HepG2 (cell line): ENCODE data around the gene CDK10. TPM values are rescaled to one million over a fixed set of nuclear protein-coding genes. Genes with fewer than 3 reads are reported as not detected.

ENCODE experiments used
- ARNTL ChIP-seq: sonication (generic); formaldehyde crosslinking; IDR thresholded peaks from 2 replicates; pipeline ENCODE4 v1.4.0; 2020; ENCODE audit warnings: mild to moderate bottlenecking, missing genetic modification reagents
- BHLHE40 ChIP-seq: IDR thresholded peaks from 2 replicates; pipeline ENCODE4 v1.6.1; 2011; ENCODE audit warnings: low read length, improper control_type of control experiment
- HNRNPK ChIP-seq: fragments of 200-400 bp; formaldehyde crosslinking; IDR thresholded peaks from 2 replicates; pipeline ENCODE4 v1.6.1; 2018; ENCODE audit warnings: low read length, low read depth, moderate library complexity, mild to moderate bottlenecking; ENCODE audit not compliant: poor library complexity, severe bottlenecking
- HOXA9 ChIP-seq: sonication (generic); formaldehyde crosslinking; IDR thresholded peaks from 2 replicates; pipeline ENCODE4 v1.8.1; 2022; ENCODE audit warnings: missing genetic modification reagents, mild to moderate bottlenecking, moderate library complexity, borderline replicate concordance
- MEIS1 ChIP-seq: sonication (generic); formaldehyde crosslinking; IDR thresholded peaks from 2 replicates; pipeline ENCODE4 v1.9.0; 2021; ENCODE audit warnings: mild to moderate bottlenecking, missing genetic modification reagents, moderate library complexity, borderline replicate concordance
- NFE2 ChIP-seq: sonication (generic); formaldehyde crosslinking; IDR thresholded peaks from 2 replicates; pipeline ENCODE4 v1.4.0; 2020; ENCODE audit warnings: missing genetic modification reagents
- NR1H2 ChIP-seq: sonication (generic); formaldehyde crosslinking; IDR thresholded peaks from 2 replicates; pipeline ENCODE4 v1.8.1; 2022; ENCODE audit warnings: low read depth, missing genetic modification reagents, borderline replicate concordance
- SIX4 ChIP-seq: sonication (generic); formaldehyde crosslinking; IDR thresholded peaks from 2 replicates; pipeline ENCODE4 v1.4.0; 2020; ENCODE audit warnings: missing genetic modification reagents
- ZBED4 ChIP-seq: sonication (generic); formaldehyde crosslinking; IDR thresholded peaks from 2 replicates; pipeline ENCODE4 v1.4.0; 2020; ENCODE audit warnings: missing genetic modification reagents, borderline replicate concordance
- ZBTB44 ChIP-seq: sonication (generic); formaldehyde crosslinking; IDR thresholded peaks from 2 replicates; pipeline ENCODE4 v1.4.0; 2020; ENCODE audit warnings: missing genetic modification reagents
- ZNF180 ChIP-seq: sonication (generic); formaldehyde crosslinking; IDR thresholded peaks from 2 replicates; pipeline ENCODE4 v1.4.0; 2020; ENCODE audit warnings: low read depth, missing genetic modification reagents, borderline replicate concordance
- ZNF251 ChIP-seq: sonication (generic); formaldehyde crosslinking; IDR thresholded peaks from 2 replicates; pipeline ENCODE4 v1.9.0; 2021; ENCODE audit warnings: mild to moderate bottlenecking, missing genetic modification reagents
- ZNF607 ChIP-seq: sonication (generic); formaldehyde crosslinking; IDR thresholded peaks from 2 replicates; pipeline ENCODE4 v1.5.1; 2020; ENCODE audit warnings: missing genetic modification reagents, mild to moderate bottlenecking, borderline replicate concordance
- ZNF674 ChIP-seq: sonication (generic); formaldehyde crosslinking; IDR thresholded peaks from 2 replicates; pipeline ENCODE4 v1.5.0; 2020; ENCODE audit warnings: low read depth, mild to moderate bottlenecking, missing genetic modification reagents
- ZNF850 ChIP-seq: sonication (generic); formaldehyde crosslinking; conservative IDR thresholded peaks from 2 replicates; pipeline ENCODE4 v1.9.0; 2021; ENCODE audit warnings: mild to moderate bottlenecking, missing genetic modification reagents
- polyA plus RNA-seq, 8 experiments: library from polyadenylated mRNA; depleted of rRNA in 3 of 8; stranded (reverse) in 7 of 8; unstranded in 1 of 8; fragments of >200 nt; fragmentation: Illumina TruSeq in 4 of 8; extraction: Trizol in 4 of 8; gene quantifications; 2 replicates each; pipeline versions ENCODE4 v1.2.1 to v1.2.3, GENCODE V29; 2011 to 2016; ENCODE audit warnings: low read depth in 4 of 8, missing spikeins in 1 of 8, mixed read lengths in 1 of 8; ENCODE audit not compliant: insufficient read depth in 1 of 8
- total RNA-seq, 5 experiments: library from RNA; depleted of rRNA; stranded (reverse); fragments of >200 nt; fragmentation: Illumina TruSeq; extraction: Trizol; gene quantifications; 2 replicates each; pipeline ENCODE4 v1.2.3, GENCODE V29; 2016; ENCODE audit warnings: low read depth in 1 of 5
- TF ChIP-seq, protein P1 (sequence below): sonication (generic); formaldehyde crosslinking; IDR thresholded peaks from 2 replicates; pipeline ENCODE4 v1.5.1; 2020; ENCODE audit warnings: mild to moderate bottlenecking, moderate library complexity, missing genetic modification reagents
- TF ChIP-seq, protein P2 (sequence below): fragments of 450-650 bp; IDR thresholded peaks from 2 replicates; pipeline ENCODE4 v1.6.1; 2017
- TF ChIP-seq, protein P3 (sequence below): sonication (generic); formaldehyde crosslinking; IDR thresholded peaks from 2 replicates; pipeline ENCODE4 v1.5.1; 2020; ENCODE audit warnings: missing genetic modification reagents, mild to moderate bottlenecking, borderline replicate concordance

Gene CDK10
- total and polyA plus RNA-seq, 2 of the 13 experiments (the other 11 are each of a cell fraction or from before 2014, with no cell fraction given) = 2.5 to 3.9 TPM

- TF ChIP-seq ZBTB44 (CRISPR knock-in tag) = no peak
- no peak; the same call in 1 of the 2 replicates for TF ChIP-seq ZBED4
- TF ChIP-seq ZNF674 (CRISPR knock-in tag) = no peak
- TF ChIP-seq, protein P1, sequence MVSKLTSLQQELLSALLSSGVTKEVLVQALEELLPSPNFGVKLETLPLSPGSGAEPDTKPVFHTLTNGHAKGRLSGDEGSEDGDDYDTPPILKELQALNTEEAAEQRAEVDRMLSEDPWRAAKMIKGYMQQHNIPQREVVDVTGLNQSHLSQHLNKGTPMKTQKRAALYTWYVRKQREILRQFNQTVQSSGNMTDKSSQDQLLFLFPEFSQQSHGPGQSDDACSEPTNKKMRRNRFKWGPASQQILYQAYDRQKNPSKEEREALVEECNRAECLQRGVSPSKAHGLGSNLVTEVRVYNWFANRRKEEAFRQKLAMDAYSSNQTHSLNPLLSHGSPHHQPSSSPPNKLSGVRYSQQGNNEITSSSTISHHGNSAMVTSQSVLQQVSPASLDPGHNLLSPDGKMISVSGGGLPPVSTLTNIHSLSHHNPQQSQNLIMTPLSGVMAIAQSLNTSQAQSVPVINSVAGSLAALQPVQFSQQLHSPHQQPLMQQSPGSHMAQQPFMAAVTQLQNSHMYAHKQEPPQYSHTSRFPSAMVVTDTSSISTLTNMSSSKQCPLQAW (CRISPR knock-in tag) = peak; percentile 38; the same call in 1 of the 2 replicates
- TF ChIP-seq ZNF850 (CRISPR knock-in tag) = no peak
- TF ChIP-seq HOXA9 = no peak
- TF ChIP-seq, protein P2, sequence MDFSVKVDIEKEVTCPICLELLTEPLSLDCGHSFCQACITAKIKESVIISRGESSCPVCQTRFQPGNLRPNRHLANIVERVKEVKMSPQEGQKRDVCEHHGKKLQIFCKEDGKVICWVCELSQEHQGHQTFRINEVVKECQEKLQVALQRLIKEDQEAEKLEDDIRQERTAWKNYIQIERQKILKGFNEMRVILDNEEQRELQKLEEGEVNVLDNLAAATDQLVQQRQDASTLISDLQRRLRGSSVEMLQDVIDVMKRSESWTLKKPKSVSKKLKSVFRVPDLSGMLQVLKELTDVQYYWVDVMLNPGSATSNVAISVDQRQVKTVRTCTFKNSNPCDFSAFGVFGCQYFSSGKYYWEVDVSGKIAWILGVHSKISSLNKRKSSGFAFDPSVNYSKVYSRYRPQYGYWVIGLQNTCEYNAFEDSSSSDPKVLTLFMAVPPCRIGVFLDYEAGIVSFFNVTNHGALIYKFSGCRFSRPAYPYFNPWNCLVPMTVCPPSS = no peak
- no peak for TF ChIP-seq HNRNPK
- TF ChIP-seq ARNTL (CRISPR knock-in tag) = peak; percentile 81; the same call in 1 of the 2 replicates
- TF ChIP-seq, protein P3, sequence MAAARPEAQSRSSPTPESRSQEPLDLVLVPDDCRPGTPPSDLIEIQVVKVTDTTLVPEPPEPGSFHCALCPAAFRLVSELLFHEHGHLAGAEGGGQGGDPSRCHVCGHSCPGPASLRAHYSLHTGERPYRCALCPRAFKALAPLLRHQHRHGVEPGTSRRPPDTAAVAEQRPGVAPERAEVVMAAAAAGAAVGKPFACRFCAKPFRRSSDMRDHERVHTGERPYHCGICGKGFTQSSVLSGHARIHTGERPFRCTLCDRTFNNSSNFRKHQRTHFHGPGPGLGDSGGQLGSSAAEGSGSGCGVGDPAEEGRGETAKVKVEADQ (CRISPR knock-in tag) = no peak
- TF ChIP-seq ZNF251 = 0 out of 2 replicates have a peak, but pooled peaks have one; percentile 0
- TF ChIP-seq SIX4 (CRISPR knock-in tag) = no peak
- no peak for TF ChIP-seq MEIS1 (CRISPR knock-in tag)
- TF ChIP-seq ZNF180 (CRISPR knock-in tag) = no peak
- peak; percentile 40; the same call in 1 of the 2 replicates for TF ChIP-seq BHLHE40
- peak; percentile 57; the same call in 1 of the 2 replicates for TF ChIP-seq ZNF607 (CRISPR knock-in tag)
- peak; percentile 37; the same call in 1 of the 2 replicates for TF ChIP-seq NR1H2
- TF ChIP-seq NFE2 (CRISPR knock-in tag) = no peak
Observed at GRCh38 chr16:89693931-89694783, 7.7 kb downstream of the CDK10 start (continued).
